ENCODE results near the gene ST3GAL3. TPM values are rescaled to one million over a fixed set of nuclear protein-coding genes. Genes with fewer than 3 reads are reported as not detected.
A peak's percentile ranks its signal among the peaks of the same experiment; 100 is the strongest.
"Not testable (repeated sequence)": the region's sequence is repeated elsewhere in the genome, so short reads cannot be mapped to it uniquely, and the experiment has no call there.

ST3GAL3 gene
- total RNA-seq, 2 experiments from 2014 or later, result 15.8 to 20.9 TPM

DNA sequence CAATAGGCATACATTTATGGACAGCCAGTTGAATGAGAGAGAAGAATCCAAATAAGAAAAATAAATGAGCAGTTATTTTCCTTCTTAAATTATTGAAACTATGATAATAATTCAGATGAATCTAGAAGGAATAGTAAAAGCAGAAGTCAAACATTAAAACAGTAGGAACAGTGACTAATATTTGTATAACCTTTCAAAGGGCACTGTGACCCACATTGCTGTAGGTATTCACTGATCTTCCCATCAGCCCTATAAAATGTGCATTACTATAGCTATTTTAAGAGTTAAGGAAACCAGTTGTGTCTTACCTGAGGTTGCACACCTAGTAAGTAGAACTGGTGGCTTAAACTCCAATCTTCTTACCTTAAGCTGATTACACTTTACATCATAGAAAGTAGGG is 123.5 kb downstream of the ST3GAL3 start:
- Mint-ChIP-seq H3K27me3 (no peaks in the 10 kb centered on the region), H3K36me3 (ENCODE audit: low read depth) (peaks cover 15% of the 10 kb centered on the region), H3K9me3 (ENCODE audit: low read depth) (no peaks in the 10 kb centered on the region), H3K27ac (no peak overlapping the region), H3K4me1 (peaks cover 52% of the 10 kb centered on the region), H3K4me3 (no peak overlapping the region)
- intact Hi-C loops (cut with DNase I, micrococcal nuclease), result loop anchor here in 1 of 2 experiments (1.0 kb wide), 1 partner anchor 33 kb away; no protein-coding TSS in a partner anchor
- CTCF ChIA-PET, result interaction anchor here (0.6 to 1.3 kb wide), 2 partner anchors 104 to 828 kb away, joined by 3 to 5 read pairs; no protein-coding TSS in a partner anchor
- DNase-seq (no peak), ATAC-seq (peak; percentile 27)
- POLR2A ChIA-PET, result no interaction called here

DNA sequence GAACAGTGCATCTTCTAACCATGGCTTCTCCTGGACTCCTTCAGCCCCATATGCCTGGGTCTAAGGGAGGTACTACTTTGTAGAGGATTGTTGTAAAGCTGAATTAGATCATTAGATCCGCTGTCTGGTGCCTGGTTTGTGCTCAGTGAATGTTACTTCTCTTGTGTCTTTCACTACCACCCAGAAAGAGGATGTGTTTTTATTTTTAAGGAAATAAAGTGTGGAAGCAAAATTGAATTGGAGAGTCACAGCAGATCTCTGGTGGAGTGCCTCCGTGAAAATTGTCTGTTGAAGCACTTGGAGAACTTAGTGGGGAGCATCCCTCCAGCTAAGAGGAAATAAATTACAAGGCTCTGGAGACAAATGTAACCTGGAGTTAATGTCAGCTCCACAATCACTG is 124.5 kb downstream of the ST3GAL3 start:
- H3K36me3 Mint-ChIP-seq (ENCODE audit: low read depth), result peaks cover 15% of the 10 kb centered on the region
- no peaks in the 10 kb centered on the region for H3K9me3 Mint-ChIP-seq (ENCODE audit: low read depth)
- intact Hi-C loops (cut with DNase I, micrococcal nuclease), result loop anchor here in 1 of 2 experiments (1.0 kb wide), 1 partner anchor 32 kb away; no protein-coding TSS in a partner anchor
- ATAC-seq (no peak), DNase-seq (no peak)
- peak overlapping the region; percentile 80 for H3K27ac Mint-ChIP-seq
- H3K4me3 Mint-ChIP-seq, result no peak overlapping the region
- H3K27me3 Mint-ChIP-seq, result no peaks in the 10 kb centered on the region
- H3K4me1 Mint-ChIP-seq, result peaks cover 62% of the 10 kb centered on the region
- ChIA-PET CTCF (interaction anchor here (1.3 kb wide), 1 partner anchor 103 kb away, joined by 5 read pairs; no protein-coding TSS in a partner anchor), POLR2A (interaction anchor here (1.0 kb wide), 1 partner anchor 899 kb away, joined by 4 read pairs; the partner anchor contains the start of gene RNU5D-1)

GRCh38 chr1:43832255-43832654 is 124.9 kb downstream of the ST3GAL3 start:
- H3K4me3 Mint-ChIP-seq, result no peak overlapping the region
- H3K9me3 Mint-ChIP-seq (ENCODE audit: low read depth), result no peaks in the 10 kb centered on the region
- H3K27ac Mint-ChIP-seq, result peak overlapping the region; percentile 80
- ATAC-seq, result peak; percentile 73
- POLR2A ChIA-PET, result interaction anchor here (1.0 kb wide), 1 partner anchor 898 kb away, joined by 4 read pairs; the partner anchor contains the start of gene RNU5D-1
- CTCF ChIA-PET, result interaction anchor here (0.9 to 1.3 kb wide), 2 partner anchors 22 to 102 kb away, joined by 4 to 5 read pairs; no protein-coding TSS in a partner anchor
- DNase-seq, result peak; percentile 56
- intact Hi-C loops (cut with DNase I, micrococcal nuclease), result no loop called here
- H3K4me1 Mint-ChIP-seq, result peaks cover 65% of the 10 kb centered on the region
- peaks cover 13% of the 10 kb centered on the region for H3K36me3 Mint-ChIP-seq (ENCODE audit: low read depth)
- no peaks in the 10 kb centered on the region for H3K27me3 Mint-ChIP-seq

DNA sequence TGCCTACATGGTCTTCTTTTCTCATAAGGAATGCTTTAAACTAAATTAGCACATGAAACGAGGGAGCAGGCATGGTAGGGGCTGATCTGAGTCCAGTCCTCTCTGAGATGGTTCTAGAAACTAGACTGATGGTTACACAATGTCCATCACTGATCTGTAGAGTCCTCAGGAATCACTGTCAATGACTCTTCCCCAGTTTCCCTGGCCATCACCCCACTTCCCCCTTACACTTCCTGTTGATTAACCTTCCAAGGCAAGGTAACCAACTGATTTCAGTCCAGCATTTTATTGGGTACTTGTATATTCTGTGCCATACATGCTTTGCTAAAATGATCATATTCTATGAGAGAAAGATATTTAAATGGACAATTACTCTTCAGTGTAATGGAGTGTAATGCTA is 125.7 kb downstream of the ST3GAL3 start:
- Mint-ChIP-seq H3K4me3 (no peak overlapping the region), H3K27ac (peak overlapping the region; percentile 52), H3K9me3 (ENCODE audit: low read depth) (no peaks in the 10 kb centered on the region), H3K36me3 (ENCODE audit: low read depth) (peaks cover 13% of the 10 kb centered on the region), H3K4me1 (peaks cover 65% of the 10 kb centered on the region), H3K27me3 (no peaks in the 10 kb centered on the region)
- DNase-seq, result no peak
- intact Hi-C loops (cut with DNase I, micrococcal nuclease), result no loop called here
- ChIA-PET POLR2A (no interaction called here), CTCF (interaction anchor here (0.9 kb wide), 1 partner anchor 23 kb away, joined by 4 read pairs; no protein-coding TSS in a partner anchor)
- no peak for ATAC-seq

GRCh38 chr1:43833902-43834279 is 126.6 kb downstream of the ST3GAL3 start:
- ATAC-seq; POLR2A ChIA-PET; H3K9me3 Mint-ChIP-seq (ENCODE audit: low read depth); DNase-seq; H3K4me3 Mint-ChIP-seq; CTCF ChIA-PET; H3K27me3 Mint-ChIP-seq; intact Hi-C loops (cut with DNase I, micrococcal nuclease): not testable (repeated sequence)
- peak overlapping the region; percentile 76 for H3K27ac Mint-ChIP-seq
- H3K4me1 Mint-ChIP-seq, result peaks cover 65% of the 10 kb centered on the region
- H3K36me3 Mint-ChIP-seq (ENCODE audit: low read depth), result peaks cover 17% of the 10 kb centered on the region

DNA sequence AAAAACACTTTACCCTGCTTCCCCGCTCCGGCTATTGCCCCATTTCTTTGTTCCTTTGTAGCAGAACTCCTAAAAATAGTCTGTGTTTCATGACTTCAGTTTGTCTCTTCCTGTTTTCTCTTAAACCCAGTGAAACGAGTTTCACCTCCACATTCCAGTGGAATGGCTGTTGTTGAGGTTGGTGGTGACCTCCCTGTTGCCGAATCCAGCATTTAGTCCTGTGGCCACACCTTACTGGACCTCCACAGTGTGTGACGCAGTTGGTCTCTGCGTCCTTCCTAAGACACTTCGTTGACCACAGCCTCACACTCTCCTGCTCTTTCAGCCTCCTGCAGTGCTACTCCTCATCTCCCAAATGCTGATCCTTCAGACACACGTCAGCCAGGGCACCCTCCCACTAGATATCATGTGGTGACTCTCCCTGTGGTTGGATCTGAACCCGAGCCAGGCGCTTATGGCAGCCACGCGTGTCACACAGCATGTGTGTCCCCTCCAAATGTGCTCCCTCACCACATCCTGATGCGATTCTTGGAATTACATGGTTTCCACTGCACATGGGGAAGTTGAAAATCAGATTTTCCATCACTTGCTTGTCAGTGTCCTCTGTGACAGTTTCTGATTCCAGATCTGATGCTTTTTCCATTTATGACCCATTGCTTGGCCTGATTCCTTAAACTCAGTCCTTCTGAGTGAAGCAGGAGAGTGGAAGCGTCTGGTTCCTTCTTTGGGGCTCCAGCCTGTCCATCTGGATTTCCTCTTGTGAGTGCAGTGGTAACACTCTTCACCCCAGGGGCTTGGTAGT is 127.1 kb downstream of the ST3GAL3 start:
- Mint-ChIP-seq H3K36me3 (ENCODE audit: low read depth) (peaks cover 18% of the 10 kb centered on the region), H3K9me3 (ENCODE audit: low read depth) (no peaks in the 10 kb centered on the region), H3K27ac (peak overlapping the region; percentile 76), H3K4me3 (no peak overlapping the region), H3K27me3 (no peaks in the 10 kb centered on the region), H3K4me1 (peaks cover 65% of the 10 kb centered on the region)
- ATAC-seq (no peak), DNase-seq (peak; percentile 52)
- ChIA-PET POLR2A (no interaction called here), CTCF (no interaction called here)
- intact Hi-C loops (cut with DNase I, micrococcal nuclease), result no loop called here

GRCh38 chr1:43835082-43836021 is 128.0 kb downstream of the ST3GAL3 start:
- Mint-ChIP-seq H3K4me1 (peaks cover 65% of the 10 kb centered on the region), H3K36me3 (ENCODE audit: low read depth) (peaks cover 23% of the 10 kb centered on the region), H3K27me3 (no peaks in the 10 kb centered on the region), H3K4me3 (no peak overlapping the region), H3K9me3 (ENCODE audit: low read depth) (no peaks in the 10 kb centered on the region), H3K27ac (peak overlapping the region; percentile 82)
- intact Hi-C loops (cut with DNase I, micrococcal nuclease), result no loop called here
- ChIA-PET POLR2A (no interaction called here), CTCF (interaction anchor here (0.5 kb wide), 1 partner anchor 71 kb away, joined by 3 read pairs; no protein-coding TSS in a partner anchor)
- ATAC-seq (no peak), DNase-seq (no peak)

GRCh38 chr1:43836267-43836951 is 129.1 kb downstream of the ST3GAL3 start:
- H3K27ac Mint-ChIP-seq, result peak overlapping the region; percentile 82
- peak; percentile 72 for ATAC-seq
- intact Hi-C loops (cut with DNase I, micrococcal nuclease), result no loop called here
- ChIA-PET POLR2A (no interaction called here), CTCF (no interaction called here)
- H3K36me3 Mint-ChIP-seq (ENCODE audit: low read depth), result peaks cover 32% of the 10 kb centered on the region
- no peak overlapping the region for H3K4me3 Mint-ChIP-seq
- peaks cover 56% of the 10 kb centered on the region for H3K4me1 Mint-ChIP-seq
- DNase-seq, result peak; percentile 90
- H3K9me3 Mint-ChIP-seq (ENCODE audit: low read depth), result no peaks in the 10 kb centered on the region
- H3K27me3 Mint-ChIP-seq, result no peaks in the 10 kb centered on the region

DNA sequence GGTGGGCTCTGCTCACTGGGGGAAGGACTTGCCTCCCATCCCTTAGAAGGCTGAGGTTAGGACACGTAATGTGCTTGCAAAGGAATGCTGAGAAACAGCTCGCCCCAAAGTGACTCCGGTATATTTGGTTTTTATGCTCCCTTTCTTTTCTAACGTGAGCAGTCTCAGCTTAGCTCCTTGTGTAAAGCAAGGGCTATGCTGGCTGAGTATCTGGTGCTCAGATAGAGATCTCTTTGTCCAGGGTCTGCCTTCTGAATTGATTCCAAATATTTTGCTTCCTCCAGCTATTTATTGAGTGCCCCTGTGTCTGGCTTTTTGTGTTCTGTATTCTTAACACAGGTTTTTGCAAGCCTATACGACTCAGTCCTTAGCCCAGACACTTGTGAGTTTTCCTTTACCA is 131.7 kb downstream of the ST3GAL3 start:
- ChIA-PET CTCF (no interaction called here), POLR2A (interaction anchor here (0.7 kb wide), 1 partner anchor 186 kb away, joined by 3 read pairs; no protein-coding TSS in a partner anchor)
- Mint-ChIP-seq H3K27me3 (no peaks in the 10 kb centered on the region), H3K4me1 (peaks cover 31% of the 10 kb centered on the region), H3K9me3 (ENCODE audit: low read depth) (peaks cover 5% of the 10 kb centered on the region), H3K36me3 (ENCODE audit: low read depth) (peaks cover 50% of the 10 kb centered on the region), H3K27ac (no peak overlapping the region), H3K4me3 (no peak overlapping the region)
- DNase-seq, result no peak
- intact Hi-C loops (cut with DNase I, micrococcal nuclease), result no loop called here
- ATAC-seq, result no peak

- DNase-seq (no peak), ATAC-seq (no peak)
- H3K9me3 Mint-ChIP-seq (ENCODE audit: low read depth), result peaks cover 5% of the 10 kb centered on the region
- H3K4me3 Mint-ChIP-seq, result no peak overlapping the region
- H3K27ac Mint-ChIP-seq, result no peak overlapping the region
- no peaks in the 10 kb centered on the region for H3K27me3 Mint-ChIP-seq
- CTCF ChIA-PET, result interaction anchor here (0.7 kb wide), 1 partner anchor 21 kb away, joined by 3 read pairs; no protein-coding TSS in a partner anchor
- H3K4me1 Mint-ChIP-seq, result peaks cover 6% of the 10 kb centered on the region
- POLR2A ChIA-PET, result no interaction called here
- intact Hi-C loops (cut with DNase I, micrococcal nuclease), result no loop called here
- peaks cover 41% of the 10 kb centered on the region for H3K36me3 Mint-ChIP-seq (ENCODE audit: low read depth)
These were observed 134.2 kb downstream of the ST3GAL3 start for GRCh38 chr1:43841321-43842174.

Data from activated CD4-positive, alpha-beta T cell treated with anti-CD3 and anti-CD28 coated beads for 36 hours (primary cell).